ENCODE measurements around the gene TPTE2. TPM values are rescaled to one million over a fixed set of nuclear protein-coding genes. Genes with fewer than 3 reads are reported as not detected.

TPTE2 gene
- total RNA-seq, 1 donor from 2014 or later, result not detected

- Mint-ChIP-seq H3K27ac (ENCODE audit: unreplicated experiment) (no peak overlapping the region), H3K4me1 (ENCODE audit: unreplicated experiment) (no peaks in the 10 kb centered on the region), H3K4me3 (ENCODE audit: unreplicated experiment) (no peak overlapping the region), H3K27me3 (ENCODE audit: unreplicated experiment) (no peaks in the 10 kb centered on the region), H3K9me3 (ENCODE audit: unreplicated experiment) (peaks cover 23% of the 10 kb centered on the region), H3K36me3 (ENCODE audit: unreplicated experiment) (no peaks in the 10 kb centered on the region)
- TF ChIP-seq CTCF (IDR thresholded peaks at IDR 0.05), result no peak
- no peak for DNase-seq (ENCODE audit: extremely low spot score, unreplicated experiment)
Observed at GRCh38 chr13:19382111-19382510, 179.2 kb downstream of the TPTE2 start.

Other genes starting within 250 kb of the TPTE2 start
- gene MPHOSPH8, start 72.1 kb upstream of the TPTE2 start, total RNA-seq, result 32.2 and 32.7 TPM in 2 replicates
- 59.4 and 62.8 TPM in 2 replicates for gene PSPC1, start 221.4 kb upstream of the TPTE2 start, total RNA-seq

Data from osteocyte (in vitro differentiated cells).